BE2C (cell line): ENCODE measurements around the gene C5orf15. TPM values are rescaled to one million over a fixed set of nuclear protein-coding genes. Genes with fewer than 3 reads are reported as not detected.

ENCODE experiments used
- DNase-seq: peaks from one replicate; pipeline ENCODE4 v3.0.0-alpha.2; 2020
- H3K27me3 ChIP-seq: fragments of 250-450 bp; sonication (Bioruptor Pico); 2 replicates; pipeline ENCODE4 v1.5.1; 2020; ENCODE audit warnings: mild to moderate bottlenecking
- H3K36me3 ChIP-seq: fragments of 250-450 bp; sonication (Bioruptor Pico); 2 replicates; pipeline ENCODE4 v1.5.1; 2020; ENCODE audit warnings: mild to moderate bottlenecking
- H3K4me1 ChIP-seq: fragments of 250-450 bp; sonication (Bioruptor Pico); 2 replicates; pipeline ENCODE4 v1.5.1; 2020
- H3K4me3 ChIP-seq: 2 replicates; pipeline ENCODE4 v1.5.1; 2011; ENCODE audit warnings: low read depth, low read length
- H3K9me3 ChIP-seq: fragments of 250-450 bp; sonication (Bioruptor Pico); 2 replicates; pipeline ENCODE4 v1.5.1; 2020
- CTCF ChIP-seq: IDR thresholded peaks from 2 replicates; pipeline ENCODE4 v1.5.1; 2012; ENCODE audit warnings: mild to moderate bottlenecking, low read depth, low read length
- polyA plus RNA-seq: library from polyadenylated mRNA; unstranded; fragments of >200 nt; gene quantifications from one replicate; pipeline ENCODE4 v1.2.1, GENCODE V29; 2012; ENCODE audit warnings: low read depth, missing spikeins; ENCODE audit not compliant: insufficient read length, insufficient read depth

Gene C5orf15
- polyA plus RNA-seq, result 84.6 TPM

DNA sequence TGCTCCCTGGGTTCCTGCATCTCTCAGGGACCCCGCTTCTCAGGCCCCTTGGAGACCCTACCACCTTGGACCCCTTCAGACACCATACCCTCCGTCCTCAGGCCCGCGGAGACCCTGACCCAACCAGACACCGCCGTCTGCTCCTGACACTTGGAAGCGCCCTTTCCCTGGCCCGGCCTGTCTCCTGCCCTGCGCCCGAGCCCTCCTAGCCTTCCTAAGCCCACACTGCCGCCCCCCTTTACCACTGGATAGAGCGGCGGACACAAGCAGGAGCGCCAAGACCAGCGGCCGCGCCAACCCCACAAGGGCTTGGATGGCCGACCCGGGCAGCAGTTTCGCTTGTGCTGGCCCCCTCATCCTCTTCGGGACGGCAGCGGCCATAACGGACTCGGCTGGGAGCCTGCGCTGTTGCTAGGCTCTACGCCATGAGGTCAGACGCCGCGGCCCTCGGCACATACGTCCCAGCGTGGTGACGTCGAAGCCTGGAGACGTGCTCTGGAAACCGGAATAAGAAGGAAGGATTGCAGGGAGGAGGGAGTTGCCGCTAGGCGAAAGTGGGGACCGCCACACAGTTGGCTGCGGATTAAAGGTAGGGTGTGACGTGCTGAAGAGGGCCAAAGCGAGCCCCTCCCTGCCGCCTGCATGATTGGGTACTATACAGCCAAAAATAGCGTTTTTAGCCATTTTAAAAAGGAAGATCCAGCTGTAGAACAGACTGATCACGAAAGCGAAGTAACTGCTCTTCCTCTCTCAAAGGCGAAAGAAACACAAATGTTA, at the start of gene C5orf15:
TSS of gene C5orf15 (minus strand) at position 422 of the 777 bp plus-strand sequence. CDS start at position 381, 41 bp downstream.
- Histone ChIP-seq H3K36me3 (peaks cover 14% of the 10 kb centered on the region), H3K4me1 (peaks cover 3% of the 10 kb centered on the region; the same call in 1 of the 2 replicates), H3K4me3 (peak within 1 kb of the TSS; percentile 90), H3K27me3 (no peaks in the 10 kb centered on the region), H3K9me3 (no peaks in the 10 kb centered on the region)
- peak; percentile 93 for DNase-seq
- TF ChIP-seq CTCF, result peak; percentile 12

DNA sequence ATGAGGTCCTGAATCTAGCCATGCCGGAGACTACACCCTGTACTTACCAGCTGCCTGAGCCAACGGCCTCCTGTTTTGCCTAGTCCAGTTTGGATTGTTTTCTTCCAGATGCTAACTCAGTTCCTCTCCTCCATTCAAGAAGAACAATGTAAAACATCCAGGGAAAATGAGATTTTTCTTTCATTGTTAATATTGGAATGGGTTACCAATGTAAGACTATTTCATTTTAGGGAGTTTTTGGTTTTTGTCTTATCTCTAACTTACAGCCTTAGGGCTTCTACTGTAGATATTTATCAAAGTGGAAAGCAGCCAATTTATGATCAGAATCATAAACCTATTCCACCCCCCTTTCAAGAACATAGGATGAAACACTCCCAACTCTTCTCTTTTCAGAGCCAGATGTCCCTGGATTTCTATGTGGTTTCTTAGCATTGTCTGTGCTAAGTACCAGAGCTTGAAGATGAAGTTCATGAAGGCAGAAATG, 39.9 kb upstream of the C5orf15 start:
- TF ChIP-seq CTCF, result no peak
- peak overlapping the region; percentile 33; the same call in 1 of the 2 replicates for H3K4me3 ChIP-seq
- H3K36me3 ChIP-seq, result peaks cover 7% of the 10 kb centered on the region
- H3K27me3 ChIP-seq, result no peaks in the 10 kb centered on the region
- peaks cover 17% of the 10 kb centered on the region for H3K4me1 ChIP-seq
- H3K9me3 ChIP-seq, result no peaks in the 10 kb centered on the region
- no peak for DNase-seq

DNA sequence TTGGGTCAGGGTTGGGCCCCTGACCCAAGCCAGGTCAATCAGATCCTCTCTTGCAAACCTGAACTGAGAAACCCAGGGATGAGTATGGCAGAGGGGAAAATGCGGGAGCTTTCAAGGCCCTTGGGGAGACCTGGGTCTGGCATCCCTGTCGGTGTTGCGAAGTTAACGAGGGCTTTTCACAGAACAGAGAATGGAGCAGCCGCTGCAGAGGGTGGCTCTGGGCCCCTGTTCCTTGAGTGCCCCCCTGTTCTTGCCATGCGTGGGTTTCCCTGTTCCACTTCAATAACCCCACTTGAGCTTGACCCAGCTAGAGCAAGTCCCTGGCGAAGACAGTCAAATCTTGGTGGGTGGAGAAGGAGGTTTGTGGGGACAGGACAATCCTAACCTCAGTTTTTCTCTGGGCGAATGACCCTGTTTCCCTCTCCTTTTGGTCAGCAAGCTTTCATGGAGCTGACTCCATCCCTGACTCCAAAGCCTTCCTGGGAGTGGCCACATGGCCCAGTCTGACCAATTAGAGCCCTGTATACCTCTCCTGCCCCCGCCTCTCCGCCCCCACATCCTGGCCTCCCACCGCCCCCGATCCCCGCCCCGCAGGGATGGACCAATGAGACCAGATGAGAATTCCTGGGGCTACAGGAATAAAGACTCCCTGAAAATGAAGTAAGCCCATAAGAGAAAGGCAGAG, 39.3 kb upstream of the C5orf15 start:
- Histone ChIP-seq H3K27me3 (no peaks in the 10 kb centered on the region), H3K9me3 (no peaks in the 10 kb centered on the region), H3K4me1 (peaks cover 17% of the 10 kb centered on the region), H3K4me3 (peak overlapping the region; percentile 33; the same call in 1 of the 2 replicates), H3K36me3 (peaks cover 7% of the 10 kb centered on the region)
- no peak for TF ChIP-seq CTCF
- peak; percentile 85 for DNase-seq

- Histone ChIP-seq H3K36me3 (peaks cover 20% of the 10 kb centered on the region), H3K9me3 (no peaks in the 10 kb centered on the region), H3K4me1 (peaks cover 22% of the 10 kb centered on the region), H3K27me3 (no peaks in the 10 kb centered on the region), H3K4me3 (peak overlapping the region; percentile 97)
- TF ChIP-seq CTCF, result no peak
- DNase-seq, result no peak
Observed at GRCh38 chr5:134006115-134006514, 37.7 kb upstream of the C5orf15 start.

DNA sequence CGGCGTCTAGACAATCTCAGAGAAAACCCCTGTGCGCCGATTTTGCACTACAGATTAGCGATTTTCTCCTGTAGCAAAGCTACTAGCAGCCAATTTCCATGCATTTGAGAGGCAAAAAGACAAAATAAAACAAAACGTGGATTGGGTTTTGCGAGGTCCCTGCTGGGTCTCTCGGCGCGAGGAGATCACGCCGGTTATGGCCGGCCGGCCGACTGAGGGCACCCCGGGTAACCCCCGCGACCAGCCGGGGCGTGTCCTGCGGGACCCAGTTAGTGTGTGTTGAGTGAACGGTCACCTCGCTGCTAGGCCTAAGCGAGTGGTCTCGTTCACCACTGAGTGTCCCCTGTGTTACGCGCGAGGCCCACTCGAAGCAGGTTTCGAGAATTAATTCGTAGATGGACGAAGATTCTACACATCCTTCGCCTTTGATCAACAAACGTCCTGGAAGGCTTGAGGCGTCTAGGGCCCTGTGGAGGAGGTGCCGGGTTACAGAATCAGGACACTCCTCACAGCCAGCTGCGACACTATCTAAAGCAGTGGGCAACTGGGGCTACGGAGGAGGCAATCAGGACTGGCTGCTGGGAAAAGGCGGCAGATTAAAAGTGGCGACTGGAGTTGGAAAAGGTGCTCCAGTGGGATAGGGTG, 37.1 kb upstream of the C5orf15 start:
- no peak for TF ChIP-seq CTCF
- peaks cover 22% of the 10 kb centered on the region for H3K4me1 ChIP-seq
- peak; percentile 27 for DNase-seq
- no peaks in the 10 kb centered on the region for H3K9me3 ChIP-seq
- H3K27me3 ChIP-seq, result no peaks in the 10 kb centered on the region
- peak overlapping the region; percentile 97 for H3K4me3 ChIP-seq
- H3K36me3 ChIP-seq, result peaks cover 25% of the 10 kb centered on the region
